SK-N-SH treated with all-trans-retinoic acid at 6 μM for 48 hours (cell line): Measurements from ENCODE around the gene MS4A6E.

Experiments used
- ATAC-seq: fragments of 200-7000 bp; cut with Tn5 transposase; 3 replicates; pipeline ENCODE4 v1.9.1; 2020; ENCODE audit warnings: mild to moderate bottlenecking, moderate library complexity
- ARNTL ChIP-seq: fragments of 450-650 bp; formaldehyde crosslinking; IDR thresholded peaks from 2 replicates; pipeline ENCODE4 v1.5.0; 2020; ENCODE audit warnings: low read depth, mild to moderate bottlenecking, moderate library complexity, borderline replicate concordance
- BACH2 ChIP-seq: fragments of 250-450 bp; sonication (Bioruptor Pico); IDR thresholded peaks from 2 replicates; pipeline ENCODE4 v1.9.0; 2021; ENCODE audit warnings: mild to moderate bottlenecking, borderline replicate concordance
- CREB5 ChIP-seq: fragments of 250-450 bp; sonication (Bioruptor Pico); IDR thresholded peaks from 2 replicates; pipeline ENCODE4 v1.5.1; 2020; ENCODE audit warnings: low read depth, mild to moderate bottlenecking, moderate library complexity
- CSRNP3 ChIP-seq: fragments of 250-450 bp; sonication (Bioruptor Pico); IDR thresholded peaks from 2 replicates; pipeline ENCODE4 v1.5.1; 2021; ENCODE audit warnings: mild to moderate bottlenecking, moderate library complexity
- ESRRG ChIP-seq: fragments of 250-450 bp; sonication (Bioruptor Pico); IDR thresholded peaks from 2 replicates; pipeline ENCODE4 v1.6.1; 2021; ENCODE audit warnings: mild to moderate bottlenecking
- GLIS3 ChIP-seq: fragments of 250-450 bp; sonication (Bioruptor Pico); IDR thresholded peaks from 2 replicates; pipeline ENCODE4 v1.5.0; 2020; ENCODE audit warnings: mild to moderate bottlenecking, moderate library complexity
- ISL1 ChIP-seq: fragments of 250-450 bp; sonication (Bioruptor Pico); IDR thresholded peaks from 2 replicates; pipeline ENCODE4 v2.1.2; 2022; ENCODE audit warnings: mild to moderate bottlenecking, moderate library complexity
- OSR1 ChIP-seq: fragments of 250-450 bp; sonication (Bioruptor Pico); IDR thresholded peaks from 2 replicates; pipeline ENCODE4 v1.8.0; 2022; ENCODE audit warnings: moderate library complexity, mild to moderate bottlenecking, inconsistent platforms
- PATZ1 ChIP-seq: fragments of 250-450 bp; sonication (Bioruptor Pico); IDR thresholded peaks from 2 replicates; pipeline ENCODE4 v1.8.0; 2020; ENCODE audit warnings: mild to moderate bottlenecking, moderate library complexity, borderline replicate concordance
- POU6F1 ChIP-seq: fragments of 250-450 bp; sonication (Bioruptor Pico); IDR thresholded peaks from 2 replicates; pipeline ENCODE4 v1.8.0; 2021; ENCODE audit warnings: low read depth, mild to moderate bottlenecking, moderate library complexity, borderline replicate concordance
- PPARA ChIP-seq: fragments of 250-450 bp; sonication (Bioruptor Pico); IDR thresholded peaks from 2 replicates; pipeline ENCODE4 v1.5.0; 2020; ENCODE audit warnings: mild to moderate bottlenecking, borderline replicate concordance
- RARB ChIP-seq: fragments of 250-450 bp; sonication (Bioruptor Pico); IDR thresholded peaks from 2 replicates; pipeline ENCODE4 v1.8.0; 2021; ENCODE audit warnings: mild to moderate bottlenecking, moderate library complexity
- SNAI2 ChIP-seq: fragments of 250-450 bp; sonication (Bioruptor Pico); IDR thresholded peaks from 2 replicates; pipeline ENCODE4 v1.5.0; 2020; ENCODE audit warnings: mild to moderate bottlenecking, moderate library complexity
- TCF4 ChIP-seq: fragments of 250-450 bp; sonication (Bioruptor Pico); IDR thresholded peaks from 2 replicates; pipeline ENCODE4 v1.8.0; 2021; ENCODE audit warnings: mild to moderate bottlenecking, moderate library complexity, borderline replicate concordance
- TOX ChIP-seq: fragments of 250-450 bp; sonication (Bioruptor Pico); IDR thresholded peaks from 2 replicates; pipeline ENCODE4 v1.8.0; 2021; ENCODE audit warnings: mild to moderate bottlenecking, moderate library complexity, borderline replicate concordance
- TSHZ2 ChIP-seq: fragments of 250-450 bp; sonication (Bioruptor Pico); IDR thresholded peaks from 2 replicates; pipeline ENCODE4 v1.5.0; 2020; ENCODE audit warnings: mild to moderate bottlenecking, moderate library complexity
- ZC3H10 ChIP-seq: fragments of 250-450 bp; sonication (Bioruptor Pico); IDR thresholded peaks from 2 replicates; pipeline ENCODE4 v1.5.1; 2021; ENCODE audit warnings: mild to moderate bottlenecking, moderate library complexity
- ZFP3 ChIP-seq: fragments of 250-450 bp; sonication (Bioruptor Pico); IDR thresholded peaks from 2 replicates; pipeline ENCODE4 v1.5.0; 2020; ENCODE audit warnings: mild to moderate bottlenecking, moderate library complexity
- ZFP30 ChIP-seq: fragments of 450-650 bp; formaldehyde crosslinking; IDR thresholded peaks from 2 replicates; pipeline ENCODE4 v1.5.0; 2022; ENCODE audit warnings: mild to moderate bottlenecking, moderate library complexity
- ZNF565 ChIP-seq: fragments of 450-650 bp; formaldehyde crosslinking; conservative IDR thresholded peaks from 2 replicates; pipeline ENCODE4 v1.5.0; 2020; ENCODE audit warnings: low read depth, mild to moderate bottlenecking, moderate library complexity
- ZNF70 ChIP-seq: fragments of 450-650 bp; formaldehyde crosslinking; IDR thresholded peaks from 2 replicates; pipeline ENCODE4 v1.5.0; 2020; ENCODE audit warnings: mild to moderate bottlenecking, moderate library complexity
- ZNF8 ChIP-seq: fragments of 450-650 bp; formaldehyde crosslinking; IDR thresholded peaks from 2 replicates; pipeline ENCODE4 v1.5.0; 2020; ENCODE audit warnings: mild to moderate bottlenecking, moderate library complexity

The MS4A6E gene

GRCh38 chr11:60314635-60315321 lies 12.3 kb upstream of the MS4A6E start:
- no peak for TF ChIP-seq RARB (CRISPR knock-in tag)
- TF ChIP-seq PATZ1, result no peak
- TF ChIP-seq ZC3H10 (CRISPR knock-in tag), result no peak
- ATAC-seq, result no peak

GRCh38 chr11:60315871-60316270 lies 11.2 kb upstream of the MS4A6E start:
- ATAC-seq, result no peak
- TF ChIP-seq TSHZ2 (CRISPR knock-in tag) (no peak), SNAI2 (CRISPR knock-in tag) (no peak), ESRRG (CRISPR knock-in tag) (no peak), TCF4 (CRISPR knock-in tag) (no peak), TOX (CRISPR knock-in tag) (no peak), BACH2 (CRISPR knock-in tag) (no peak), ZFP3 (CRISPR knock-in tag) (no peak), ZNF70 (CRISPR knock-in tag) (no peak), ZFP30 (CRISPR knock-in tag) (no peak), ZNF565 (CRISPR knock-in tag) (no peak), OSR1 (CRISPR knock-in tag) (no peak), ZNF8 (CRISPR knock-in tag) (no peak), PPARA (no peak), ARNTL (no peak), ISL1 (CRISPR knock-in tag) (no peak), CREB5 (CRISPR knock-in tag) (no peak)

- no peak for ATAC-seq
- no peak for TF ChIP-seq ZFP30 (CRISPR knock-in tag)
- no peak for TF ChIP-seq BACH2 (CRISPR knock-in tag)
- no peak for TF ChIP-seq ZC3H10 (CRISPR knock-in tag)
- no peak for TF ChIP-seq ZNF565 (CRISPR knock-in tag)
- no peak for TF ChIP-seq ZNF8 (CRISPR knock-in tag)
- no peak for TF ChIP-seq OSR1 (CRISPR knock-in tag)
- no peak for TF ChIP-seq POU6F1 (CRISPR knock-in tag)
- no peak for TF ChIP-seq RARB (CRISPR knock-in tag)
Measured at GRCh38 chr11:60316317-60316716, 10.7 kb upstream of the MS4A6E start.

- no peak for ATAC-seq
- TF ChIP-seq GLIS3 (CRISPR knock-in tag), result no peak
- no peak for TF ChIP-seq POU6F1 (CRISPR knock-in tag)
- no peak for TF ChIP-seq ESRRG (CRISPR knock-in tag)
- no peak for TF ChIP-seq BACH2 (CRISPR knock-in tag)
- TF ChIP-seq PPARA, result no peak
- TF ChIP-seq ISL1 (CRISPR knock-in tag), result no peak
- TF ChIP-seq ARNTL, result no peak
- TF ChIP-seq ZNF565 (CRISPR knock-in tag), result no peak
- no peak for TF ChIP-seq OSR1 (CRISPR knock-in tag)
- TF ChIP-seq ZFP3 (CRISPR knock-in tag), result no peak
- no peak for TF ChIP-seq CREB5 (CRISPR knock-in tag)
- no peak for TF ChIP-seq ZC3H10 (CRISPR knock-in tag)
- no peak for TF ChIP-seq ZNF70 (CRISPR knock-in tag)
- TF ChIP-seq SNAI2 (CRISPR knock-in tag), result no peak
- no peak for TF ChIP-seq CSRNP3 (CRISPR knock-in tag)
Measured at GRCh38 chr11:60318726-60319125, 8.3 kb upstream of the MS4A6E start.
